B cell (primary cell): ENCODE results near the gene PLIN5. TPM values are rescaled to one million over a fixed set of nuclear protein-coding genes. Genes with fewer than 3 reads are reported as not detected.

ENCODE experiments used
- ATAC-seq: fragments of 200-7000 bp; cut with Tn5 transposase; one replicate; pipeline ENCODE4 v1.10.0; 2021; ENCODE audit warnings: low read depth, mild to moderate bottlenecking, moderate number of reproducible peaks, moderate library complexity
- CTCF ChIA-PET: fragments of 350-600 bp; sonication (Branson Sonifier 250); formaldehyde crosslinking; loops from one replicate; lab custom pipeline; 2021; ENCODE audit warnings: antibody characterized with exemption, inconsistent platforms; lab: Charles Lee
- POLR2A ChIA-PET: fragments of 350-600 bp; sonication (Branson Sonifier 250); formaldehyde crosslinking; loops from one replicate; lab custom pipeline; 2021; ENCODE audit warnings: antibody characterized with exemption; lab: Charles Lee
- DNase-seq: peaks from one replicate; pipeline ENCODE4 v3.0.0; 2013
- H2AFZ ChIP-seq: 2 replicates; pipeline ENCODE4 v1.6.1; 2012; ENCODE audit warnings: mild to moderate bottlenecking, low read depth, low read length; ENCODE audit not compliant: insufficient read depth, poor library complexity, severe bottlenecking
- H3K27ac ChIP-seq, 2 donors: 1 replicate in 1 of 2; 2 replicates in 1 of 2; pipeline ENCODE4 v1.5.1; 2012 to 2013; ENCODE audit warnings: low read length in 2 of 2, mild to moderate bottlenecking in 2 of 2, moderate library complexity in 1 of 2
- H3K27me3 ChIP-seq, 4 experiments: fragments of 200-600 bp in 1 of 4; sonication (generic) in 1 of 4; replicated peaks in 1 of 4; 1 replicate in 2 of 4; 2 replicates in 2 of 4; pipeline versions ENCODE4 v1.6.1 to v1.7.0; 2013 to 2016; ENCODE audit warnings: low read length in 3 of 4, mild to moderate bottlenecking in 2 of 4, mixed read lengths in 1 of 4, moderate library complexity in 1 of 4; ENCODE audit not compliant: insufficient read depth in 4 of 4, control insufficient read depth in 3 of 4; ENCODE audit errors: control extremely low read depth in 1 of 4
- H3K36me3 ChIP-seq, 2 experiments: replicated peaks in 1 of 2; 1 replicate in 1 of 2; 2 replicates in 1 of 2; pipeline versions ENCODE4 v1.6.1 to v1.7.1; 2013; ENCODE audit warnings: low read length in 1 of 2; ENCODE audit not compliant: insufficient read depth in 2 of 2, control insufficient read depth in 1 of 2; ENCODE audit errors: control extremely low read depth in 1 of 2, extremely low read depth in 1 of 2
- H3K4me1 ChIP-seq, 2 donors: fragments of 200-600 bp in 1 of 2; sonication (generic) in 1 of 2; 1 replicate in 1 of 2; 2 replicates in 1 of 2; pipeline versions ENCODE4 v1.5.1 to v1.6.1; 2013 to 2017; ENCODE audit warnings: low read length in 2 of 2; ENCODE audit not compliant: control insufficient read depth in 2 of 2, insufficient read depth in 2 of 2
- H3K4me2 ChIP-seq: replicated peaks from 2 replicates; pipeline ENCODE3; 2012; ENCODE audit warnings: mild to moderate bottlenecking, low read depth, low read length; ENCODE audit not compliant: poor library complexity, severe bottlenecking
- H3K4me3 ChIP-seq, 5 experiments: fragments of 200-600 bp in 1 of 5; sonication (generic) in 1 of 5; 1 replicate in 3 of 5; 2 replicates in 2 of 5; pipeline versions ENCODE4 v1.5.1 to v1.7.0; 2011 to 2016; ENCODE audit warnings: low read length in 4 of 5, mild to moderate bottlenecking in 4 of 5, low read depth in 2 of 5, control low read depth in 1 of 5, moderate library complexity in 1 of 5; ENCODE audit not compliant: insufficient read depth in 1 of 5; ENCODE audit errors: control extremely low read depth in 1 of 5, extremely low read depth in 1 of 5
- H3K79me2 ChIP-seq: fragments of 200-600 bp; sonication (generic); one replicate; pipeline ENCODE4 v1.6.0; 2016; ENCODE audit warnings: low read length; ENCODE audit not compliant: control insufficient read depth, insufficient read depth
- H3K9ac ChIP-seq: fragments of 200-600 bp; sonication (generic); 2 replicates; pipeline ENCODE4 v1.6.1; 2017; ENCODE audit warnings: mild to moderate bottlenecking, low read length, moderate library complexity
- H3K9me3 ChIP-seq, 3 donors: one replicate each; pipeline versions ENCODE4 v1.6.1 to v1.7.1; 2013; ENCODE audit warnings: low read length in 2 of 3; ENCODE audit not compliant: control insufficient read depth in 2 of 3, insufficient read depth in 1 of 3; ENCODE audit errors: control extremely low read depth in 1 of 3
- H4K20me1 ChIP-seq: 2 replicates; pipeline ENCODE4 v1.6.0; 2012; ENCODE audit warnings: mild to moderate bottlenecking, low read length; ENCODE audit not compliant: insufficient read depth, control insufficient read depth, poor library complexity, severe bottlenecking
- H3K27ac Mint-ChIP-seq: one replicate; pipeline ENCODE4 v1.8.0; 2021; ENCODE audit warnings: mixed read lengths
- H3K27me3 Mint-ChIP-seq: one replicate; pipeline ENCODE4 v1.8.0; 2021; ENCODE audit warnings: mixed read lengths
- H3K4me1 Mint-ChIP-seq: one replicate; pipeline ENCODE4 v1.8.0; 2021; ENCODE audit warnings: mixed read lengths
- H3K4me3 Mint-ChIP-seq: one replicate; pipeline ENCODE4 v1.8.0; 2021; ENCODE audit warnings: mixed read lengths
- H3K9me3 Mint-ChIP-seq: one replicate; pipeline ENCODE4 v1.8.0; 2022; ENCODE audit warnings: mixed read lengths; ENCODE audit not compliant: insufficient read depth
- EZH2 ChIP-seq: IDR thresholded peaks from 2 replicates; pipeline ENCODE4 v1.6.1; 2012; ENCODE audit warnings: borderline replicate concordance, low read depth, mild to moderate bottlenecking, moderate library complexity, low read length; ENCODE audit not compliant: insufficient read depth, poor library complexity, severe bottlenecking
- WGBS: methylation state at CpG from one replicate; pipeline ENCODE4 v1.1.5; 2013; ENCODE audit warnings: missing lambda C conversion rate; ENCODE audit not compliant: insufficient coverage; 5-methylcytosine and 5-hydroxymethylcytosine counted together
- intact Hi-C: fragments of 100-400 bp; cut with micrococcal nuclease; formaldehyde crosslinking; loops from one replicate; pipeline ENCODE4 v1.10.0; 2022
- polyA plus RNA-seq: library from polyadenylated mRNA; depleted of rRNA; stranded (reverse); fragments of >200 nt; gene quantifications from 2 replicates; pipeline ENCODE4 v1.2.3, GENCODE V29; 2012
- total RNA-seq, 2 donors: library from RNA; stranded (reverse); fragments of 120-200 nt in 1 of 2; gene quantifications; 1 replicate in 1 of 2; 2 replicates in 1 of 2; pipeline versions ENCODE4 v1.2.3 to v1.2.4, GENCODE V29; 2013 to 2022
- TF ChIP-seq, protein P1 (sequence below): fragments of 200-600 bp; IDR thresholded peaks from one replicate; pipeline ENCODE4 v1.8.0; 2022; ENCODE audit warnings: antibody characterized with exemption, mild to moderate bottlenecking

PLIN5 gene
- total and polyA plus RNA-seq, 2 donors (not counting 1 experiment from before 2014, with no cell fraction given) = 0.15 to 0.27 TPM

DNA sequence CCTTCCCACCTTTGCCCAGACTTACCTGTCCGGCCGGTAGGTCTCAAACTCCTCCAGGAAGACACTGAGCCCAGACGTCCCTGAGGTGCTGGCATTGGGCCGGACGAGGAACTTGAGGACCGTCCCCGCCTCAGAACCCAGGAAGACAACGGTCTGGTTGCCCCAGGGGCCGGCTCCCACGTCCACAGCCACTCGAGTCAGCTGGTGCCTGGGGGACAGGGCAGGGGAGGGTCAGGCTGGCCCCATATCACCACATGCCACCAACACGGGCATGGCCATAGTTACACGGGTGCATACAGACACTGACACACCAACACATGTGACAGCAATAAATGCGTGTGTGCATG, 13.2 kb upstream of the PLIN5 start:
- DNase-seq (no peak), ATAC-seq (no peak)
- WGBS = 88% methylated on average over 14 of the region's 14 CpGs
- Histone ChIP-seq H3K9ac (no peak overlapping the region), H3K4me3 (no peak overlapping the region), H2AFZ (no peak overlapping the region), H3K79me2 (no peaks in the 10 kb centered on the region), H3K9me3 (peaks cover 0 to 5% (median 0%) of the 10 kb centered on the region in 3 donors), H3K4me1 (no peaks in the 10 kb centered on the region), H3K36me3 (no peaks in the 10 kb centered on the region), H4K20me1 (no peaks in the 10 kb centered on the region), H3K27me3 (no peaks in the 10 kb centered on the region), H3K4me2 (no peak overlapping the region), H3K27ac (no peak overlapping the region)
- Mint-ChIP-seq H3K27ac (no peak overlapping the region), H3K4me3 (no peak overlapping the region), H3K27me3 (peaks cover 8% of the 10 kb centered on the region), H3K9me3 (no peaks in the 10 kb centered on the region), H3K4me1 (no peaks in the 10 kb centered on the region)
- ChIA-PET CTCF (interaction anchor here (2.1 kb wide), 1 partner anchor 89 kb away, joined by 7 read pairs; no protein-coding TSS in a partner anchor), POLR2A (no interaction called here)
- intact Hi-C loops = no loop called here
- TF ChIP-seq EZH2 = no peak
- TF ChIP-seq, protein P1, sequence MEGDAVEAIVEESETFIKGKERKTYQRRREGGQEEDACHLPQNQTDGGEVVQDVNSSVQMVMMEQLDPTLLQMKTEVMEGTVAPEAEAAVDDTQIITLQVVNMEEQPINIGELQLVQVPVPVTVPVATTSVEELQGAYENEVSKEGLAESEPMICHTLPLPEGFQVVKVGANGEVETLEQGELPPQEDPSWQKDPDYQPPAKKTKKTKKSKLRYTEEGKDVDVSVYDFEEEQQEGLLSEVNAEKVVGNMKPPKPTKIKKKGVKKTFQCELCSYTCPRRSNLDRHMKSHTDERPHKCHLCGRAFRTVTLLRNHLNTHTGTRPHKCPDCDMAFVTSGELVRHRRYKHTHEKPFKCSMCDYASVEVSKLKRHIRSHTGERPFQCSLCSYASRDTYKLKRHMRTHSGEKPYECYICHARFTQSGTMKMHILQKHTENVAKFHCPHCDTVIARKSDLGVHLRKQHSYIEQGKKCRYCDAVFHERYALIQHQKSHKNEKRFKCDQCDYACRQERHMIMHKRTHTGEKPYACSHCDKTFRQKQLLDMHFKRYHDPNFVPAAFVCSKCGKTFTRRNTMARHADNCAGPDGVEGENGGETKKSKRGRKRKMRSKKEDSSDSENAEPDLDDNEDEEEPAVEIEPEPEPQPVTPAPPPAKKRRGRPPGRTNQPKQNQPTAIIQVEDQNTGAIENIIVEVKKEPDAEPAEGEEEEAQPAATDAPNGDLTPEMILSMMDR = no peak

DNA sequence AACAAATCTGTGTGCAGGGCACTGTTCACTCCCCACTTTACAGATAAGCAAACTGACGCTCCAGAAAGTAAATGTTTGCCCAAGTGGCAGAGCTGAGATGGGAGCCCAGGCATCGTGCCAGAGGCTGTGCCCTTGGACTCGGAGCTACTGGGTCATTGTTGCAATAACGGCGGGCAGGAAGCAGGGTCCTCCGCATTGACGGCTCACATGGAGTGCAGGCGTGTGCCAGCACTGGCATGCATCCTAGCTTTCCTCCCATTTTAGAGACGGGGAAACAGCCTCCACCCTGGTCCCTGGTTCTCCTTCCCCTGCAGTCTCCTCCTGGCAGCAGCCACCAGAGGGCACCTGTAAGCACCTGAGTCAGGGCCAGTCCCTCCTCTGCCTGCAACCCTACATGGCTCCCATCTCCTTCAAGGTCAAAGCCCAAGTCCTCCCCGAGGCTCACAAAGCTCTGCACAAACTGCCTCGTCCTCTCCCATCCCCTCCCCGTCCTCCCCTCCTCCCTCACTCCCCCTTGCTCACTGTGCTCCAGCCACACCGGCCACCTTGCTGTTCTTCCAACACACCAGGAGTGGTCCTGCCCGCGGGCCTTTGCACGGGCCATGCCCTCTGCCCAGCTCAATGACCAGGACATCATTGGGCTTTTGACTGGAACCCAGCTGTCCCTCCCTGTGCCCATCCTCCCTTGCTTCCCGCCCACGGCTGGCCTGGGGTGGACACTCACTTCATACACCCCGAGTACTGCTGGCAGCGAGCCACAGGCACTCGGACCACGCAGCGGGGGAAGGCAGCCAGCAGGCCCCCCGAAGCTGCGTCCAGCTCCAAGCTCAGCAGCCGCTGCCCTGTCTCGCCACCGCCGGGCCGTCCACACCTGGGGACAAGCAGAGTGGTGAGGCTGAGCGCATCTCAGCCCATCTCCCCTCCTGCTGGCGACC, 12.5 kb upstream of the PLIN5 start:
- no peak for DNase-seq
- WGBS = 83% methylated on average over 31 of the region's 32 CpGs
- intact Hi-C loops = no loop called here
- Histone ChIP-seq H3K36me3 (no peaks in the 10 kb centered on the region), H3K4me3 (no peak overlapping the region), H3K4me2 (no peak overlapping the region), H2AFZ (no peak overlapping the region), H3K27ac (no peak overlapping the region), H4K20me1 (no peaks in the 10 kb centered on the region), H3K9me3 (peaks cover 0 to 5% (median 0%) of the 10 kb centered on the region in 3 donors), H3K9ac (no peak overlapping the region), H3K4me1 (no peaks in the 10 kb centered on the region), H3K27me3 (no peaks in the 10 kb centered on the region), H3K79me2 (no peaks in the 10 kb centered on the region)
- ChIA-PET CTCF (interaction anchor here (2.1 kb wide), 1 partner anchor 89 kb away, joined by 7 read pairs; no protein-coding TSS in a partner anchor), POLR2A (no interaction called here)
- H3K4me1 Mint-ChIP-seq = peaks cover 1% of the 10 kb centered on the region
- H3K9me3 Mint-ChIP-seq = no peaks in the 10 kb centered on the region
- no peak for ATAC-seq
- H3K27ac Mint-ChIP-seq = no peak overlapping the region
- H3K27me3 Mint-ChIP-seq = peaks cover 4% of the 10 kb centered on the region
- TF ChIP-seq, protein P1 = no peak
- TF ChIP-seq EZH2 = no peak
- H3K4me3 Mint-ChIP-seq = no peak overlapping the region
